Stomach (tissue), 4 donors: ENCODE results near the gene COL11A2.

Experiments used
- EP300 ChIP-seq: sonication (generic); formaldehyde crosslinking; IDR thresholded peaks from one replicate; pipeline ENCODE4 v1.6.1; 2017; ENCODE audit warnings: antibody characterized with exemption
- POLR2A ChIP-seq, 4 donors: fragments of 450-650 bp; IDR thresholded peaks; one replicate each; pipeline ENCODE4 v1.6.1; 2016; ENCODE audit warnings: antibody characterized with exemption in 4 of 4, control low read depth in 2 of 4, mild to moderate bottlenecking in 1 of 4, moderate library complexity in 1 of 4
- POLR2AphosphoS5 ChIP-seq, 3 donors: sonication (generic); formaldehyde crosslinking; IDR thresholded peaks; one replicate each; pipeline ENCODE4 v1.6.1; 2016; ENCODE audit warnings: antibody characterized with exemption in 3 of 3
- TF ChIP-seq, protein P1 (sequence below), 7 experiments: fragments of 450-650 bp in 4 of 7; fragments of 200-600 bp in 3 of 7; sonication (generic) in 3 of 7; IDR thresholded peaks; one replicate each; pipeline ENCODE4 v1.5.1; 2016 to 2019; ENCODE audit warnings: antibody characterized with exemption in 7 of 7, control low read depth in 2 of 7, mild to moderate bottlenecking in 1 of 7

DNA sequence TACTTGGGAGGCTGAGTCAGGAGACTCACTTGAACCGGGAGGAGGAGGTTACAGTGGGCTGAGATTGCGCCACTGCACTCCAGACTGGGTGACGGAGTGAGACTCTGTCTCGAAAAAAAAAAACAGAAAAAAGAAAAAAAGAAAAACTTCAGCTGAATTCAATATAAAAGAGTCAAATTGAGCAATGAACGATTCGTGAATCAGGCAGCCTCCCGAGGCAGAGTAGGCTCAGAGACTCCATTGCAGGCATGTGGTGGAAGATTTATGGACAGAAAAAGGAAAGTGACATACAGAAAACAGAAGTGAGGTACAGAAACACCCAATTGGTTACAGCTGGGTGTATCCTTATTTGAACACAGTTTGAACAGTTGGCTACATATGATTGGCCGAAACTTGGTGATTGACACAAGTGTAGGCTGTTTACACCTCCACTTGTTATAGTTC is 60.2 kb downstream of the COL11A2 start:
- TF ChIP-seq, protein P1, sequence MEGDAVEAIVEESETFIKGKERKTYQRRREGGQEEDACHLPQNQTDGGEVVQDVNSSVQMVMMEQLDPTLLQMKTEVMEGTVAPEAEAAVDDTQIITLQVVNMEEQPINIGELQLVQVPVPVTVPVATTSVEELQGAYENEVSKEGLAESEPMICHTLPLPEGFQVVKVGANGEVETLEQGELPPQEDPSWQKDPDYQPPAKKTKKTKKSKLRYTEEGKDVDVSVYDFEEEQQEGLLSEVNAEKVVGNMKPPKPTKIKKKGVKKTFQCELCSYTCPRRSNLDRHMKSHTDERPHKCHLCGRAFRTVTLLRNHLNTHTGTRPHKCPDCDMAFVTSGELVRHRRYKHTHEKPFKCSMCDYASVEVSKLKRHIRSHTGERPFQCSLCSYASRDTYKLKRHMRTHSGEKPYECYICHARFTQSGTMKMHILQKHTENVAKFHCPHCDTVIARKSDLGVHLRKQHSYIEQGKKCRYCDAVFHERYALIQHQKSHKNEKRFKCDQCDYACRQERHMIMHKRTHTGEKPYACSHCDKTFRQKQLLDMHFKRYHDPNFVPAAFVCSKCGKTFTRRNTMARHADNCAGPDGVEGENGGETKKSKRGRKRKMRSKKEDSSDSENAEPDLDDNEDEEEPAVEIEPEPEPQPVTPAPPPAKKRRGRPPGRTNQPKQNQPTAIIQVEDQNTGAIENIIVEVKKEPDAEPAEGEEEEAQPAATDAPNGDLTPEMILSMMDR (IDR thresholded peaks at IDR 0.05): no peak
- TF ChIP-seq POLR2A (IDR thresholded peaks at IDR 0.05): no peak
- no peak for TF ChIP-seq POLR2AphosphoS5 (IDR thresholded peaks at IDR 0.05)
- no peak for TF ChIP-seq EP300
